BJ (cell line): Measurements from ENCODE around the gene LRRC10B. TPM values are rescaled to one million over a fixed set of nuclear protein-coding genes. Genes with fewer than 3 reads are reported as not detected.

Experiments used
- CTCF ChIA-PET: fragments of 350-600 bp; formaldehyde crosslinking; extraction: SDS; loops from one replicate; lab custom pipeline; 2021; ENCODE audit warnings: antibody characterized with exemption, inconsistent platforms; lab: Yijun Ruan, JAX
- POLR2A ChIA-PET: fragments of 300-600 bp; sonication (Branson Sonifier 250); formaldehyde crosslinking; extraction: SDS; loops from one replicate; lab custom pipeline; 2021; ENCODE audit warnings: antibody characterized with exemption; lab: Charles Lee
- DNase-seq: peaks from one replicate; pipeline ENCODE4 v3.0.0-alpha.2; 2011; ENCODE audit warnings: low read depth
- H3K27me3 ChIP-seq: 2 replicates; pipeline ENCODE4 v1.6.0; 2011; ENCODE audit warnings: low read length; ENCODE audit not compliant: control insufficient read depth, insufficient read depth
- H3K36me3 ChIP-seq: 2 replicates; pipeline ENCODE4 v1.5.1; 2011; ENCODE audit warnings: low read length; ENCODE audit not compliant: control insufficient read depth, insufficient read depth
- H3K4me3 ChIP-seq: 2 replicates; pipeline ENCODE4 v1.5.1; 2011; ENCODE audit warnings: low read depth, mild to moderate bottlenecking, control low read depth, low read length
- CTCF ChIP-seq: IDR thresholded peaks from 2 replicates; pipeline ENCODE4 v1.5.1; 2011; ENCODE audit warnings: low read depth, mild to moderate bottlenecking, control low read depth, inconsistent platforms, low read length, moderate library complexity; ENCODE audit not compliant: insufficient read depth
- polyA plus RNA-seq: library from polyadenylated mRNA; depleted of rRNA; stranded (reverse); fragments of >200 nt; gene quantifications from 2 replicates; pipeline ENCODE4 v1.2.3, GENCODE V29; 2011

Gene LRRC10B
- polyA plus RNA-seq, 1 experiment: 0.02 TPM

- CTCF ChIA-PET: interaction anchor here (0.7 to 2.5 kb wide), 13 partner anchors 8 to 129 kb away, joined by 3 to 12 read pairs (median 3); no protein-coding TSS in a partner anchor
- Histone ChIP-seq H3K27me3 (peaks cover 39% of the 10 kb centered on the region), H3K4me3 (peak overlapping the region; percentile 24), H3K36me3 (no peaks in the 10 kb centered on the region)
- TF ChIP-seq CTCF: peak; percentile 38; the same call in 1 of the 2 replicates
- POLR2A ChIA-PET: no interaction called here
- peak; percentile 19 for DNase-seq
Observed at GRCh38 chr11:61509043-61510029, 787 bp downstream of the LRRC10B start.

GRCh38 chr11:61510166-61510919 is 1.8 kb downstream of the LRRC10B start:
- TF ChIP-seq CTCF: no peak

GRCh38 chr11:61510974-61511373 is 2.4 kb downstream of the LRRC10B start:
- no peaks in the 10 kb centered on the region for H3K36me3 ChIP-seq
- CTCF ChIA-PET: interaction anchor here (2.5 to 9.1 kb wide), 3 partner anchors 33 to 66 kb away, joined by 12 to 200 read pairs (median 42); a partner anchor contains a TSS
- no peak for DNase-seq
- H3K27me3 ChIP-seq: peaks cover 35% of the 10 kb centered on the region
- no peak for TF ChIP-seq CTCF
- H3K4me3 ChIP-seq: no peak overlapping the region
- POLR2A ChIA-PET: no interaction called here

More at GRCh38 chr11:61510166-61510919, 1.8 kb downstream of the LRRC10B start:
- ChIA-PET POLR2A (no interaction called here), CTCF (interaction anchor here (1.2 to 2.5 kb wide), 6 partner anchors 7 to 128 kb away, joined by 3 to 12 read pairs (median 5); no protein-coding TSS in a partner anchor)
- no peak for DNase-seq
- Histone ChIP-seq H3K27me3 (peaks cover 38% of the 10 kb centered on the region), H3K36me3 (no peaks in the 10 kb centered on the region), H3K4me3 (no peak overlapping the region)

- POLR2A ChIA-PET: no interaction called here
- CTCF ChIA-PET: interaction anchor here (0.9 to 9.1 kb wide), 4 partner anchors 29 to 66 kb away, joined by 3 to 200 read pairs (median 23); a partner anchor contains a TSS
- TF ChIP-seq CTCF: no peak
Observed at GRCh38 chr11:61511383-61511782, 2.8 kb downstream of the LRRC10B start.

More at GRCh38 chr11:61511383-61511782, 2.8 kb downstream of the LRRC10B start:
- Histone ChIP-seq H3K4me3 (no peak overlapping the region), H3K27me3 (peaks cover 31% of the 10 kb centered on the region), H3K36me3 (no peaks in the 10 kb centered on the region)
- no peak for DNase-seq
